Stromal cell of bone marrow (primary cell): ENCODE results near the gene MTX2.
"Not testable (repeated sequence)": the region's sequence is repeated elsewhere in the genome, so short reads cannot be mapped to it uniquely, and the experiment has no call there.

Source experiments
- DNase-seq: peaks from one replicate; pipeline ENCODE4 v3.0.0-alpha.2; 2012; ENCODE audit warnings: low read depth

The MTX2 gene

DNA sequence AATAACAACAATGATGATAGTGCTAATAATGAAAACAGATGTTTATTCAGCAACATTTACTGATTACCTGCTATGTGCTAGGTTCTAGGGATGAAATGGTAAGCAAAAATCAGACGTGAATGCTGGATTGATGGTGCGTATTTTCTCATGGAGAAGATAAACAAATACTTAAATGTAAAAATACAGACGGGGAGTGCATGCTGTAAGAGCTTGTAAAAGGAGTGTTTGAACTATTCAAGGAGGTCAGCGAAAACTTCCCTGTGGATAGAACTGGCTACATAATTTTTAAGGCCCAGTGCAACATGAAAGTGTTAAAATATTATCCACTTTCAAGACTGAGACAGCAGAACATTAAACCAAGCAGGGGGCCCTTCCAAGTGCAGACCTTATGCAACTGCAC lies 22.1 kb downstream of the MTX2 start:
- DNase-seq: no peak

- DNase-seq: no peak
These were observed 22.6 kb downstream of the MTX2 start for GRCh38 chr2:176291809-176292283.

DNA sequence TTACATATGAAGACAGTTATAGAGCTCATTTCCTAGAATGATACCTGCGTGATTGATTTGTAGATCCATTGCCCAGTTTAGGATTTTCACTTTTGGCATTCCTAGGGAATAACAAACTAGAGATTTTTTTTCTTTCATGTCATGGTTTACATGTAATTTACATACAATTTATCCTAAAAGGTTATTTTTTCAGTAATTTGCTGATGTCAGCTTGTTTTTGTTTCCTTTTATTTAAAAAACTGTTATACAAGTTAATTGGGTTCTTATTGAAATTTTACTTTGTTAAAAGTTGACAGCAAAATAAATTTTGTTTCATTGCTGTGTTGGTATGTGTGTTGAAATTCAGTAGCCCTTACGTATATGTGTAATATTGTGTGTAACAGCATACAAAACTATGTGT lies 23.4 kb downstream of the MTX2 start:
- DNase-seq: no peak

GRCh38 chr2:176293334-176293733 lies 24.1 kb downstream of the MTX2 start:
- DNase-seq: no peak

- DNase-seq: no peak
These were observed 27.8 kb downstream of the MTX2 start for GRCh38 chr2:176297067-176297466.

- no peak for DNase-seq
These were observed 28.5 kb downstream of the MTX2 start for GRCh38 chr2:176297737-176298136.

- not testable (repeated sequence) for DNase-seq
These were observed 36.8 kb downstream of the MTX2 start for GRCh38 chr2:176306020-176306419.

DNA sequence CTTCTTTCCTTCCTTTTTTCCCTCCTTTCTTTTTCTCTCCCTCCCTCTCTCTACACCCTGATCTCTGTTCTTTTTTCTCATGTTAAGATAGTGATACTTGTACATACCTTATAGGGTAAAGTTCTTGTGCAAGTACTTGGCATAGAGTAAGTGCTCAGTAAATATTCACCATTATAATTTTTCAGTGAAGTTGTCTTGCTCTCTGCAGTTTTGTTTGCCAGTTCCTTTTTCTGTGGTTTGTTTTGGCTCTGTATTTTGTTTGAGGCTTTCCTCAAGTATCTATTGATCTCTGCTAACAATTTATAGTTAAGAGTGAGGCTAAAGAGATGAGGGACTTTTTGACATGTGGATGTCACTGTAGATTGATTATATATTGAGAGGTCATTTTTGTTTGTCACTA lies 48.0 kb downstream of the MTX2 start:
- DNase-seq: no peak

GRCh38 chr2:176317623-176318065 lies 48.4 kb downstream of the MTX2 start:
- DNase-seq: no peak

- DNase-seq: no peak
These were observed 52.7 kb downstream of the MTX2 start for GRCh38 chr2:176321916-176322315.

DNA sequence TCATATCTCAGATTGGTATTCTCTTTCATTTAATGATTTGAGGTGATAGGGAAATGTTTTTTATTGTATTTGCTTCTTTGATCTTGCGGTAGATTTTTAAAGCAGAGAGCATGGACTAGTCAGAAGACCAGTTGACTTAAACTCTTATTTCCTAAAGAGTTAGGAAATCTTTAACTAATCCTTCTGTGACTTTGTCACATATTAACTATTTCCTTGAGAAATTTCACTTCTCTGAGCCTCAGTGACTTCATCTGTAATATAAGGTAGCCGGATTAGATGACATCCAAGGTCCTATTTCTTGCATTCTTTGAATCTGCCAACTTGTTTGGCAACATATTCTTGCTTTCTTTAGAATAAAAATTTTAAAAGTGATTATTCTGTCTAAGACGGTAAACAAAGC lies 55.6 kb downstream of the MTX2 start:
- DNase-seq: no peak

DNA sequence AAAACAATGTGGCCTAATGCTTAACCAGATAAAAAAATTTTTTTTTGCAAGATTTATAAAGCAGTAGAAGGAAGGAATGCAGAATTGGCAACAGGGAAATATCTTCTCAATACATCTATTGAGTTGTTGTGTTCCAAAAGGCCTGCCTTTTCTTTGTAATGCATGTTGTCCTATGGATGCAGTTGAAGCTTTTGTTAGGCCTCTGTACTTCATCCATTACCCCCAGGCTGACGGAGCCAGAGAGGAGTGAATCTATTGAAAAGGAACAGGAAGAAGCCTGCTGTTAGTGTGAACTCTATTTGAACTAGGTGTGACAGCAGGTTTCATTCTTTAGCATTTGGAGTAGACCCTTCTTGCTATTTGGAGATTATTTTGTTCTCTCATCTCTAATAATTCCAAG lies 56.5 kb downstream of the MTX2 start:
- DNase-seq: no peak

GRCh38 chr2:176328149-176328548 lies 58.9 kb downstream of the MTX2 start:
- no peak for DNase-seq

DNA sequence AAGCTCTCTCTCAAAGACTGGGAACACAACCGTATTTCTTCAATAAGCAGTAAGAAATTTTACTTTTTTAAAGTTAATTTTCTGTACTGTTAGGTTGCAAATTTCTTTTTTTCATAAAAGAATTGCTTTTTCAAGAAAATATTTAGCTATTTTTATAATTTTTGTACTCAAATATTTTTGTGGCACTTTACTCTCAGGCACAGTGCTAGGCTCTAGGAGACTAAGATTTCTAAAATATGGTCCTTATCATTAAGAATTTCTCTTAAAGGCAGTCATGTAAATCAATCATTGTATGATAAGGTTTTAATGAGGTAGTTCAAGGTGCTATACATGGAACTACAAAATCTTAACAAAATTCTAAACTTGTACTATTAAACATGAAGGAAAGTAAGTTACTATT lies 61.4 kb downstream of the MTX2 start:
- DNase-seq: no peak

DNA sequence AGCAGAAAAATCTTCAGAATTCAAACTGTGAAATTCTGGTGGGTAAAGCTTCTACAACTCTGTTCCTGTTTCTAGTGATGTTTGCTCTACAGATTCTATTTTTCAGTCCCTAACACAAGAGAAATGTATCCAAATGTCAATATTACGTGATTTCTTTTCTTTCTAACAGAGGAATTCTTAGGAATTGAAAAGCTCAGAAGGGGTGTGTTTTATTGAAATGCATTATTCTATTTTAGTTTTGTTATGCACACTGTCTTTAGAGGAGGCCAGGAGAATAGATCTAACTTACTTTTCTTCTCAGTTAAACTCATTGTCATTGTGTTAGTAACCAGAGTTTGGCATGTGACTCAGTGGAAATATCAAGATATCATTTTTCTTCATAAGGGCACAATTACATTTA lies 62.4 kb downstream of the MTX2 start:
- no peak for DNase-seq

DNA sequence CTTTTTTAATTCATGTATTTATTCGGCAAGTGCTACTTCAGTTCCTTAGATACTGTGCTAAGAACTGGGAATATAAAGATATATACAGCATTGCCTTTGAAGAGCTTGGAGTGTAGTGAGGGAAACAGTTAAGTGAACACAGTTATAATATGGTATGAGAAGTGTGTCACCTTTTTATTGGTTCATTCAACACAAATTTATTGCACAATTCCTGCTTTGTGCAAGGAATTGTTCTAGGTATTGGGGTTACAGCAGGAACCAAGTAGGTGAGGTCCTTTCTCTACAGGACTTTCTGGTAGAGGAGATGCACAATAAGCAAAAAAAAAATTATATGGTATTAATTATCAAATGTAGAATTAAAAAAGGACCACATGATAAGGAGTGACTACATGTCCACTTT lies 65.5 kb downstream of the MTX2 start:
- no peak for DNase-seq

DNA sequence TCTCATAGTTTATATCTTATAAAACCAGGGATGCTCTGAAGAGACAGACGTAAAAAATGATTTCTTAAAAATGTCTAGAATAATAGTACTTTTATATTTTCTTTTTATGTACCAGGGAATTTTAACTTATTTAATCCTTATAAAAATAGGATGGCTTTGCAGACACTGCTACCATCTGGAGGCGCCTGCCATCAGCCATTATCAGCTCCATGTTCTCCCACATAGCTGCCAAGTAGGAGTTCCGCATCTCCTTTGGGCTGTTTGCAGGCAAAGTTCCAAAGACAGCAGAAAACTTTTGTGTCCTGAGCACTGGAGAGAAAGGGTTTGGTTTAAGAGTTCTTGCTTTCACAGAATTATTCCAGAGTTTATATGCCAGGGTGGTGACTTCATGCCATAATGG lies 69.2 kb downstream of the MTX2 start:
- no peak for DNase-seq

DNA sequence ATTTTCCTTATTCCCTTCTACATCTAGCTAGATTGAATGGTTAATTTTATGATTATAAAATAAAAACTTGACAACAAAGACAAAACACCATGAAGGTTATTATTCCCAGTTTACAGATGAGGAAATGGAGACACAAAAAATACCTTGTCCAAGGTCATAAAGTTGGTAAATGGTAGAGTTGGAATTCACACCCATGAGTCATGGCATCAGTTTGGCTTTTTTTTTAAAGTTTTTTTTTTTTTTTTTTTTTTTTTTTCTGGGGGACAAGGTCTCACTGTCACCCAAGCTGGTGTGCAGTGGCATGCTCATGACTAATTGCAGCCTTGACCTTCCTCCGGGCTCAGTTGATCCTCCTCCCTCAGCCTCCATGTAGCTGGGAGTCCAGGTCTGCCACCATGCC lies 70.0 kb downstream of the MTX2 start:
- DNase-seq: no peak

DNA sequence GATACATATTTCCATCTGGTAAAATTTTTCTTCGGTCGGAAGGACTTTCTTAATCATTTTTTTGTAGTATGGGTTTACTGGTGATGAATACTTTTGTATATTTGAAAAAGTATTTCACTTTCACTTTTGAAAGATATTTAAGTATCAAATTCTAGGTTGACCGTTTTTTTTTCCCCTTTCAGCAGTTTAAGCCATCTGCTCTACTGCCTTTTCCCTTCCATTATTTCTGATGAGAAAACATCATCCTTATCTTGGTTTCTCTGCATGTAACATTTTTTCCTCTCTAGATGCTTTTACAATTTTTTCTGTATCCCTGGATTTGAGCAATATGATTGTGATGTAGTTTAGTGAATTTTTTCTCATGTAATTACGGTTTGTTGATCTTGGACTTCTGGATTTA lies 87.0 kb downstream of the MTX2 start:
- peak; percentile 12 for DNase-seq

GRCh38 chr2:176364273-176364977 lies 95.2 kb downstream of the MTX2 start:
- no peak for DNase-seq

DNA sequence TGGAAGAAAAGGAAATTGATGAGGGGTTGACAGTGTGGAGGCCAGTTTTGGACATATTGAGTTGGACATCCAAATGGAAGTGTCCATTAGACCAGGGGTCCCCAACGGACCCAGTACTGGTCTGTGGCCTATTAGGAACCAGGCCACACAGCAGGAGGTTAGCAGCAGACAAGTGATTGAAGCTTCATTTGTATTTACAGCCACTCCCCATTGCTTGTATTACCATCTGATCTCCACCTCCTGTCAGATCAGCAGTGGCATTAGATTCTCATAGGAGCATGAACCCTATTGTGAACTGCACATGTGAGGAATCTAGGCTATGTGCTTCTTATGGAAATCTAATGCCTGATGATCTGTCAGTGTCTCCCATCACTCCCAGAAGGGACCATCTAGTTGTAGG lies 99.1 kb downstream of the MTX2 start:
- DNase-seq: no peak

DNA sequence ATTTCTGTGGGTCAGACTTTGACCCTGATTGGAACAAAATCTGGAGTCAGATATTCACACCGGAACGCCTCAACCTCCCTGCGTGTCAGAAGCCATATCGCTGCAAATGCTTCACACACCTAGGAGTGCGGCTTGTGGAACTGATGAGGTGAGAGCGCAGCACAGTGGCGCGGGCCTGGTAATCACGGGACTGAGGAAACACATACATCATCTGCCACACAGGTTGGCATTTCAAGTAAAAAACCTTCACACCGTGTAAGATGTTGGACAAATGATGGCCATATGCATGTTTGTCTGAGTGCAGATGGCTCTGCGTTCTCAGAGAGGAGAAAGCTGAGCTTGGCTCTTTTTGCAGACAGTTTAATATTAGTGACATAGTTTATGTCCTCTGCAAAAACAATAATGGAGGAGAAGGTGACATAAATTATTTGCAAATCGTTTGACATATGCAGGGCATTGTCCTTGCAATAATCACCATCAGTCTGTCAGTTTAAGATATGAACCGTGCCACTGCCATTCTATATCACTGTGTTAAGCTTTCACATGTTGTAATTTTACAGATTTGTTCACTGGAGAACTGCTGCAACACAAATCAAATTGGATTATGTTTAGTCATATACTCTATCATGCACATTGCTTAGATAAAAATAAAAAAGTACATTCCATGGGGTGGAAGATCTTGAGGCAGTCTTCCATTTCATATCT lies 101.4 kb downstream of the MTX2 start:
- no peak for DNase-seq

- not testable (repeated sequence) for DNase-seq
These were observed 103.9 kb downstream of the MTX2 start for GRCh38 chr2:176373155-176373554.

DNA sequence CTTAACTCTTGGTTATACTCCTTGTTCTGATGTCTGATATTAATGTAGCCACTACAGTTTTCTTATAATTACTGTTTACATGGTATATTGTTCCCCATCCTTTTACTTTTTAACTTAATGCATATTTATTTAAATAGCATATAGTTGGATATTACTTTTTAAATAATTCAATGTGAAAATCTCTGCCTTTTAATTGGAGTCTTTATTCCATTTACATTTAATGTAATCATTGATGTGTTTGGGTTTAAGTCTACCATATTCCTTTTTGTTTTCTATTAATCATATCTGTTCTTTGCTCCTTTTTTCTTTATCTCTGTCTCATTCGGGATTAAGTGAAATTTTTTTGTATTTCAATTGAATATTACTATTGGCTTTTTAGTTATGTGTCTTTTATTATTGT lies 109.1 kb downstream of the MTX2 start:
- no peak for DNase-seq
